GM18507 (cell line): ENCODE data around the gene HOXD9.

Experiments
- DNase-seq: peaks from one replicate; pipeline ENCODE4 v3.0.0; 2011; ENCODE audit warnings: low read depth; ENCODE audit not compliant: insufficient read length; ENCODE audit errors: extremely low spot score
- FAIRE-seq: peaks from 2 replicates; lab custom pipeline; 2011; peaks lifted over from hg19 to GRCh38; lab: Jason Lieb, UNC

HOXD9 gene

GRCh38 chr2:176159663-176160250 is 37.2 kb downstream of the HOXD9 start:
- no peak for FAIRE-seq
- DNase-seq, result no peak

- FAIRE-seq, result no peak
These were observed 37.9 kb downstream of the HOXD9 start for GRCh38 chr2:176160251-176160985.

GRCh38 chr2:176160986-176161824 is 38.7 kb downstream of the HOXD9 start:
- no peak for FAIRE-seq
- DNase-seq, result no peak

More at GRCh38 chr2:176160251-176160985, 37.9 kb downstream of the HOXD9 start:
- DNase-seq, result no peak

- DNase-seq (no peak), FAIRE-seq (no peak)
These were observed 39.5 kb downstream of the HOXD9 start for GRCh38 chr2:176161825-176162626.

GRCh38 chr2:176162911-176163671 is 40.6 kb downstream of the HOXD9 start:
- DNase-seq, result no peak
- no peak for FAIRE-seq

- DNase-seq, result no peak
- FAIRE-seq, result no peak
These were observed 41.1 kb downstream of the HOXD9 start for GRCh38 chr2:176163672-176164056.

GRCh38 chr2:176164201-176164600 is 41.7 kb downstream of the HOXD9 start:
- no peak for DNase-seq
- FAIRE-seq, result no peak

GRCh38 chr2:176164611-176165369 is 42.3 kb downstream of the HOXD9 start:
- DNase-seq, result no peak
- FAIRE-seq, result no peak

- FAIRE-seq (no peak), DNase-seq (no peak)
These were observed 43.0 kb downstream of the HOXD9 start for GRCh38 chr2:176165370-176166050.

- FAIRE-seq (no peak), DNase-seq (no peak)
These were observed 43.8 kb downstream of the HOXD9 start for GRCh38 chr2:176166272-176166671.

GRCh38 chr2:176167398-176167797 is 44.9 kb downstream of the HOXD9 start:
- FAIRE-seq, result no peak
- no peak for DNase-seq

- DNase-seq, result no peak
- FAIRE-seq, result no peak
These were observed 46.7 kb downstream of the HOXD9 start for GRCh38 chr2:176169181-176169580.

GRCh38 chr2:176169711-176170110 is 47.2 kb downstream of the HOXD9 start:
- no peak for FAIRE-seq
- DNase-seq, result no peak

GRCh38 chr2:176170602-176171305 is 48.2 kb downstream of the HOXD9 start:
- FAIRE-seq, result no peak
- no peak for DNase-seq

GRCh38 chr2:176171351-176172006 is 49.0 kb downstream of the HOXD9 start:
- no peak for FAIRE-seq
- DNase-seq, result no peak

GRCh38 chr2:176172007-176172894 is 49.7 kb downstream of the HOXD9 start:
- FAIRE-seq (no peak), DNase-seq (no peak)
